HPDE6-E6E7 (cell line): ENCODE measurements around the gene ELP4.
"Not testable (repeated sequence)": the region's sequence is repeated elsewhere in the genome, so short reads cannot be mapped to it uniquely, and the experiment has no call there.

Source experiments
- DNase-seq: peaks from one replicate; pipeline ENCODE4 v3.0.0; 2011; ENCODE audit warnings: missing footprints; ENCODE audit errors: extremely low spot score

The ELP4 gene

DNA sequence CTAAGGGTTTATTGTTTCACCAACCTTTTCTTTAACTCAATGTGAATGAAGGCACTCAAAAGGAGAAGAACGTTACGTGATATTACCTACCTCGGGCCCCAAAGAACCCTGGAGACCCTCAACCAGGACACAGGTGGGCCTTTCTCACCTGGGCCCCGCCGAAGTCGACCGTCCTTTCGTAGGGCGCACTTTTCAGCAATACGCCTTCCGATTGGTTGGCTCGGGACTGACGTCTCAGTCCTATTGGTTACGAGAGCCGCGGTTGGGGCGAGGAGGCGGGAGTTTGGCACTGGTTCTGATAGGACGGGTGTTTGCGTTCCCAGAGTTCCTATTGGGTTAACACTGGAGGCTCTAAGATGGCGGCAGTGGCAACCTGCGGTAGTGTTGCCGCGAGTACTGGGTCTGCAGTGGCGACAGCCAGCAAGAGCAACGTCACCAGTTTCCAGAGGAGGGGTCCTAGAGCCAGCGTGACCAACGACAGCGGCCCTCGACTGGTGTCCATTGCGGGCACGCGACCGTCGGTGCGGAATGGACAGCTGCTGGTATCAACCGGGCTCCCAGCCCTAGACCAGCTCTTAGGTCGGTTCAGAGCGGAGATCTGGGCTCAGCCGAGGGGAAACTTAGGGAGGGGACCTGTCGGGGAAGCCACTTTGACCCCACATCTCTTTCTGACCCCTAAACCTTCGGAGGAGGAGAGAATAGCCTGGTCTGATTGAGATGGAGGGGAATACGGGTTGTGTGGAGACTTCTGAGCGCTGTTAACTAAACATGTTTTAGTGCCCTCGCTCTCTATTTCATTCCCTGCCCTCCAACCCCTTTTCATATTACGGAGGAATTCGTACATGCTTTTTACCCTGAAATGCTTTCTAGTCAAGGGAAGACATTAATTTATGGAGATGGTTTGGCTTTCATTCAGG lies at the start of gene ELP4, which contains the start of gene IMMP1L:
Gene ELP4 (plus strand): TSS at position 339 of the 917 bp plus-strand sequence. CDS start 18 bp downstream, at position 357.
Gene IMMP1L (minus strand): TSS at position 194 of the 917 bp plus-strand sequence. CDS start 46,346 bp downstream, outside the sequence.
- peak; percentile 98 for DNase-seq

GRCh38 chr11:31464436-31464835 lies 45.1 kb upstream of the ELP4 start:
- no peak for DNase-seq

DNA sequence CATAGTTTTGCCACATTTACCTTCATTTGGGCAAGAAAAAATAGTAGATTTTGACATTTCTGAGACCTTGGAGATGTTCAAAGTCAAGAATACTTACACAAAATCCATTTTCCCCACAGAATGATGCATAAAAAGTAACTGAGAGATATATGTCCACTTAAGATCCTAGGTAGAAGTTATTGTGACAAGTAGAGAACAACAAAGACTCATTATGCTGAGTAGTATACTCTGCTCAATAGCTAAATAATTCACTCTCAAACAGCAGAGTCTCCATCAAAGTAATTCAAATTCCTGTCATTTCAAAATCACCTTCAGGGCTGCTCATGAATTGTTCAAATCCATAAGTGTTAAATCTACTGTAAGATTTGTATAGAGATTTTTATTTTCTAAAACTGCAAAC lies 35.5 kb upstream of the ELP4 start:
- no peak for DNase-seq

DNA sequence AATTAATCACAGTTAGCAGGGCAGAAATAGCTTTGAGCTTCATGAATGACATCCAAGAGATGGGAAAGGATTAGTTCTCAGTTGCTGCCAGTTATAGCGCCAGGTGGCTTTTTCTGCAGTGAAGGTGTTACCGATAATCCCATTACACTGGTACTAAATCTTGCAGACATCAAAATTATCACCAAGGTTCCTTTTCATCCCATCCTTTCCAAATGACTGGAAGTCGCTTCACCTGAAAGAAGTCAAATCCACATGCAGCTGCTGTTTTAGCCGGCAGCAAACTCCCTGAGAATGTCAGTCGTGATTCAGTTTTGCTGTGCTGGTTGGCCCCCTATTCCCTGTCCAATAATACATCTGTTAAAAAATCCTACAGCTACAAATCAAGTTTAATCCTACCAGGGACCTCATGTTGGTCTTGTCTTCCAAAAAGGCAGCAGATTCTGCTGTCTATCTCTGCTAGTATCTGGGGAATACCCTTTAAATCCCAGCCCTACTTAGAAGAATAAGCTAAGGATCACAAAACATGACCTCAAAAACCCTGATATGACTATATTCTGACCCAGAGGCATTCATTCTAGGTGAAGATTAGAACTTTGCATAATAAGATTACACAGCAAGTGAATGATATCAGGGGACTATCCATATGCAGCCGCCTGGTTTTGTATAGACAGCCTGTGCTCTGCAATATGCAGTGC lies 31.9 kb upstream of the ELP4 start:
- no peak for DNase-seq

DNA sequence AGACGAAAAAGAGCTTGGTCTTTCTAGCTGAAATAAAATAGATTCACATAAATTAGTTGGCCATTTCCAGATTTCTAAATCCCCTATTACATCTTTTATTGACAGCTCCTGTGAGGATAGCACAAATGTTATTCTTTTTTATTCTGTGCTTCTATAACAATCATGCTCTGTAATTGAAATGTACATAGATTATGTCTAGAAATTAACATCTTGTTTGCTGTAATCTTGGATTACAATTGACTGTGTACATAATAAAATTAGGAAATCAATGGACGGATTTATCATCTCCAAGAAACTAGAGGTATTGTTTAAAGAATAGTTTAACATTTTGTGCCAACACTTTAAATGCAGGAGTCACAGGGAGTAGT lies 31.4 kb upstream of the ELP4 start:
- no peak for DNase-seq

DNA sequence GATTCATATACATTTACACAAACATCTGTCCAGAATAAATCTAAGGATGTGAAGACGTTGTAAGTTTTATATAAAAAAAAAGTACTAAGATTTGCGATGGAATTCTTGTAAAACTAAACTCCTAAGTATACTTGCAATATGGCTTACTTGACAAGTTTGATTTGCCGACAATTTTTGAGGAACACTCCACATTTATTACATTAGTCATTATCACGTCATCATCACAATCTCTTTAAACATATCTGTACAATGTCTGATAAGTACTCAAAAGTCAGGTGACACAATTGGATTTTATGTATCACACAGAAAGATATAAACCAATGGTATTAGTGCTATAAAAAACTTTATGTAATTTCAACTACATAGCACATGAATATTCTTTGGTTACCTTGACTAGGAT lies 30.5 kb upstream of the ELP4 start:
- DNase-seq: no peak

GRCh38 chr11:31480930-31481329 lies 28.6 kb upstream of the ELP4 start:
- no peak for DNase-seq

DNA sequence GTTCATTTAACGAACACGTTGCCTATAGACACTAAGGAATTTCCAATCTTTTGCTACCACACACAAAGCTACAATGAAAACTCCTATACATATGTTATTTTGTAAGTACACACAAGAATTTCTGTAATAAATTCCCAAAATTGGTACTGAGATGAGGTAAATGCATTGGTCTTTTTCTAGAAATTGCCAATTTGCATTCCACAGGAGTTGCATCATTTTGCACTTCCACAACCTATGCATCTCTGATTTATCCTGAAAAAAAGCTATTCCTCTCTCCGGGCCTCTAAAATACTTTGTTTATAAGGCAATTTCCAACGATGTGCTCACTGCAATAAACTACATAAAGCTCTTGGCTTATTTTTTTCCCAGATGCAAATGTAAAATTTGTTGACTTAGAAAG lies 25.1 kb upstream of the ELP4 start:
- no peak for DNase-seq

DNA sequence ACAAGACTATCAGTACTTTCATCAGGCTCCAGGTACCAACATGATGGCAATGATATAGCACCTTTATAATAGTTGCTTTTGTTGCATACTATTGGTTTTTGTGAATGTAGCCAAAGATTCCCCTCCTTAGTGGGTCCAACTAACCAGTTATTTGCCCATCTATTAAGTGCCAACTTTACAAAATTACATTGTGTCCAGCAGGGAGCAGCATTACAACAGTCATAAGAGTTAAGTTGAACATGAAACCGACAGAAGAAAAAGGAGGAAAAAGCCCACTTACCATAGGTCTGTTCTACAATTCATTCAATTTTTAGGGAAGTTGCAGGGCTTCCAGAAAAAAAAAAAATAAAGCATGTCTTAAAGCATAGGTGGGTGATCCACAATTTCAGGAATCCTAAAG lies 21.7 kb upstream of the ELP4 start:
- no peak for DNase-seq

DNA sequence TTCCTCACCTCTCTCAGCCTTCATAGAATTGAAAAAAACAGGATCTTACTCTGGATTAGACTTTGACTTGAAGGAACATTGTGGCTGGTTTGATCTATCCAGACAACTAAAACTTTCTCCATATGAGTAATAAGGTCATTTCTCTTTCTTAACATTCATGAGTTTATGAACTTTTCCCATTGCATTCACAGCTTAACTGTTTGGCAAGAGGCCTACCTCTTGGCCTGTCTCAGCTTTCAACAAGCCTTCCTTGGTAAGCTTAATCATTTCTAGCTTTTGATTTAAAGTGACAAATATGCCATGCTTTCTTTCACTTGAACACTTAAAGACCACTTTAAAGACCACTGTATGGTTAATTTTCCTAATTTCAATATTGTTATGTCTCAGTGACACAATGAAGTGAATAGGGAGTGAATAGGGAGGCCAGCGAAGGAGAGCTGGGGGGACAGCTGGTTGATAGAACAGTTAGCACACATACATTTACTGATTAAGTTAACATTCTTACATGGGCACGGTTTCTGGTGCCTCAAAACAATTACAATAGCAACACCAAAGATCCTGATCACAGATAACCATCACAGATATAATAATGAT lies 17.1 kb upstream of the ELP4 start:
- no peak for DNase-seq

- no peak for DNase-seq
Measured at GRCh38 chr11:31493235-31493634, 16.3 kb upstream of the ELP4 start.

GRCh38 chr11:31493762-31494161 lies 15.8 kb upstream of the ELP4 start:
- DNase-seq: not testable (repeated sequence)

DNA sequence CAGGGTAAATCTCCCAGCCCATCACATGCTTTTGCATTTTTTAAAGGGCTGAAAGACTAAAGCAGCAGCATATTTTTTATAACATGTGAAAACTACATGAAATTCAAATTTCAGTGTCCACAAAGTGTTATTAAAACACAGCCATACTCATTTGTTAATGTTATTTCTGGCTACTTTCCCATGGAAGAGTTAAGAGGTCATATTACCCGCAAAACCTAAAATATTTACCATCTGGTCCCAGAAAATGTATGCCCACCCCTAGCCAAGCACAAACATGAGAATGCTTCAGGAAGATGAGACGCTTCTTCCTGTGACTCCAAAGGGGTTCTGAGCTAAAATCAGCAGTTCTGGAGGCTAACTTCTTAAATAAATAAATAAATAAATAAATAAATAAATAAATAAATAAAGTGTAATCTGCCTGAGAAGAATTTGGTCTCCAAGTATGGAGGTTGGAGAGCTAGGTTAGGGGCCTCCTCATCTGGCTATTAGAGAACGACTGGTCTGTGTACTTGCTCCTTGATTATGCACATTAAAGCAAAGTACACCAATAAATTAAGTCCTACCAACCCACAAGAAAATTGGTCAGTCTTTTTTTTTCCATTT lies 9.9 kb upstream of the ELP4 start:
- DNase-seq: no peak

DNA sequence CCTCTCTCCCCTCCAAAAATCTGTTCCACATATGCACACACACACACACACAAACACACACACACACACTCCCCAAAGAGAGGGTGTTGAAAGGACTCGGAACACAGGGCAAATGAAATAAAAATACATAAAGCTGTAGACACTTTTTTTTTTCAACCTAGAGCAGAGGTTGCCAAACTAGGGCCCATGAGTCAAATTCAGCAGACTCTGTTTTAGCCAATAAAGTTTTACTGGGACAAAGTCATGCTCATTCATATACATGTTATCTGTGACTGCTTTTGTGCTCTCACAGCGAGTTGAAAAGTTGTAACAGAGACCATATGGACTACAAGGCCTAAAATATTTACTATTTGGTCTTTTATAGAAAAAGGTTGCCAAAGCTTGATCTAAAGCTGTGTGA lies 9.0 kb upstream of the ELP4 start:
- no peak for DNase-seq

- DNase-seq: peak; percentile 1
Measured at GRCh38 chr11:31509051-31509428, 527 bp upstream of the ELP4 start.

GRCh38 chr11:31512117-31512516 lies 2.5 kb downstream of the ELP4 start:
- DNase-seq: no peak

DNA sequence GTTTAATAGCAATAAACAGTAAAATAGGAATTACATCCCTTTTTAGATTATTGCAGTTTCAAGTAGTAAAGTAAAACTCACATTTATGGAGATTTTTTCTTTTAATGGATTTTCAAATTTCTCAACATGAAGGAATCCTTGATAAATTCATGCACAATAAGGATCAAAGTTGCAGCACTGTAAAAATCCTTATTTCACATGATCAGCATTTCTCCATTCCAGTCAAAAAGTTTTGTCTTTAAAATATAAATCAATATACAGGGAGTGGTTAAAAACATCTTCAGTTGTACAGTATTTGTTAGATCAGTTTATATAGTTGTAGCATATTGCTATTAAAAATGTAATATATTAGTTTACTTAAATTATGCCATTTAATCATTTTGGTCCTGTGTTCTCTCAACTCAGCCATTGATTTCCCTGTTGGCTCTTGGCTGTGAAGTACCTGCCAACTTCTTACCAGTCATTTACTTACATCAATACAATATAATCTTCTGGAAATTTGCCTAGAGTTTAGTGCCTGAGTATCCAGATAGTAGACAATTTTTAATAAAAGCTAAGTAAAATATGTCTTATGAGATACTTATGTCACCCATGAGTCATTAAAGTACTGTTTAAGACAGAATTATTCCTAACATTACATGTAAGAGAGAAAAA lies 12.1 kb downstream of the ELP4 start:
- DNase-seq: no peak

DNA sequence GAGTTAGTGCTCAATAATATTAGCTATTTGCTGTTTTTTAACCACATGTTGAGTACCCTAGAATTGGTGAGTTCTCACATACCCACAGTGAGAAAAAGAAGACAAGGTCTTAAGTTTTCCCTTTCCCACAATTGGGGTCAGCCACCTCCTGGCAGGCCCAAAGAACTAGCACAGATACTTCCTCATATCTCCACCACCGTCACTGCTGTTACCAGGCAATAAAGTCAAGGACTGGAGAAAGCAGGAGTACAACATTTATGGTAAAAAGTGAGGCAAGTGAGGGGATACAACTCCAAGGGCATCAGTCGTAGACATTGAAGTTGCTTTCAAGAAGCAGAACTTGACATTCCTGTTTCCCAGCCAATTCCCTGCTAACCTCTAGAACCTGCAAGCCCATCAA lies 19.6 kb downstream of the ELP4 start:
- DNase-seq: no peak

DNA sequence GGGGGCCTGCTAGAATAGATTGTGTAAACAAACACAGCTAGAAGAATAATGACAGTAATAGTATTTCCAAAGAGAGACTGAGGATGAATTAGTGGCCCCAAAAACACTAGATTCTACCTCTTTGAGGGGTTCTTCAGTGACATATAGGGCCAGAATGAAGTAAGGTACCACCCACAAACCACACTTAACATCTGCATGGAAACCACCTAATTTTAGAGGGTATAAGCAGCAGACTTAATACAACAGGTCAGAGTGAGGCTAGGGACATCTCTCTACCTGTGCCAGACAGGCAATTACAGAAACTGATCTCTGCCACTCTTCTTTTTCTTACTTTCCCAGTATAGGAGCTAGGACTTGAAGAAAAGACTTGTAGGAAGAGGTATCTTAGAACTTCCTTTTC lies 20.1 kb downstream of the ELP4 start:
- no peak for DNase-seq

GRCh38 chr11:31531293-31531692 lies 21.7 kb downstream of the ELP4 start:
- DNase-seq: no peak

- DNase-seq: no peak
Measured at GRCh38 chr11:31535479-31535878, 25.9 kb downstream of the ELP4 start.

DNA sequence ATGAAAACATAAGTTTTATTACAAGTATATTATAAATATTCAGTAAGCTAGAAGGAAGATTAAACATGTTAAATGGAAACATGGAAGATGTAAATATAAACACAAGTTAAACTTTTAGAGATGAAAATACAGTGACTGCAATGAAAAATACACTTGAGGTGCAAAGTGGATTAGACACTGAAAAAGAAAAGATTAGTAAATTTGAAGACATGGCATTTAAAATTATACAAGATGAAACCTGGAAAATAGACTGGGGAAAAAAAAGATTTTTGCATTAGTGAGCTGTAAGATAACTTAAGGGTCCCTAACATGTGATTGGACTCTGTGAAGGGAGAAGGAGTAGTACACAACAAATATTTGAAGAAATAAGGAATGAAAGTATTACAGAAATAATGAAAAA lies 33.3 kb downstream of the ELP4 start:
- no peak for DNase-seq
